GM21526 (cell line): ENCODE measurements around the gene TMEM98.
"Not testable (repeated sequence)": the region's sequence is repeated elsewhere in the genome, so short reads cannot be mapped to it uniquely, and the experiment has no call there.

Experiments
- ATAC-seq: cut with Tn5 transposase; IDR thresholded peaks from one replicate; pipeline ENCODE4 v1.9.1; 2021; ENCODE audit warnings: moderate library complexity; ENCODE audit not compliant: unreplicated experiment, low FRiP score

TMEM98 gene

GRCh38 chr17:32927724-32928585 is at the start of gene TMEM98:
TMEM98 (plus strand) TSS chr17:32928153; CDS start chr17:32931529, 3,376 bp downstream.
- no peak for ATAC-seq

GRCh38 chr17:32878211-32878610 is 49.7 kb upstream of the TMEM98 start:
- ATAC-seq: no peak

- no peak for ATAC-seq
These were observed 48.8 kb upstream of the TMEM98 start for GRCh38 chr17:32879134-32879533.

GRCh38 chr17:32880671-32881453 is 47.1 kb upstream of the TMEM98 start:
- no peak for ATAC-seq

GRCh38 chr17:32882029-32882428 is 45.9 kb upstream of the TMEM98 start:
- ATAC-seq: no peak

- ATAC-seq: no peak
These were observed 45.2 kb upstream of the TMEM98 start for GRCh38 chr17:32882734-32883133.

GRCh38 chr17:32886951-32887350 is 41.0 kb upstream of the TMEM98 start:
- ATAC-seq: not testable (repeated sequence)

GRCh38 chr17:32887410-32887809 is 40.5 kb upstream of the TMEM98 start:
- not testable (repeated sequence) for ATAC-seq

GRCh38 chr17:32894245-32894644 is 33.7 kb upstream of the TMEM98 start:
- ATAC-seq: no peak

- no peak for ATAC-seq
These were observed 31.2 kb upstream of the TMEM98 start for GRCh38 chr17:32896647-32897258.

- no peak for ATAC-seq
These were observed 28.5 kb upstream of the TMEM98 start for GRCh38 chr17:32899236-32900013.

GRCh38 chr17:32901743-32902142 is 26.2 kb upstream of the TMEM98 start:
- ATAC-seq: no peak

GRCh38 chr17:32903774-32904673 is 23.9 kb upstream of the TMEM98 start:
- ATAC-seq: no peak

- no peak for ATAC-seq
These were observed 23.1 kb upstream of the TMEM98 start for GRCh38 chr17:32904891-32905290.

- no peak for ATAC-seq
These were observed 20.4 kb upstream of the TMEM98 start for GRCh38 chr17:32907583-32907982.

- ATAC-seq: no peak
These were observed 18.1 kb upstream of the TMEM98 start for GRCh38 chr17:32909787-32910369.

- no peak for ATAC-seq
These were observed 17.2 kb upstream of the TMEM98 start for GRCh38 chr17:32910769-32911168.

GRCh38 chr17:32912218-32912897 is 15.6 kb upstream of the TMEM98 start:
- ATAC-seq: no peak
